ENCODE measurements around the gene KRT78. TPM values are rescaled to one million over a fixed set of nuclear protein-coding genes. Genes with fewer than 3 reads are reported as not detected.

KRT78 gene
- total RNA-seq, 1 donor from 2014 or later, result not detected

DNA sequence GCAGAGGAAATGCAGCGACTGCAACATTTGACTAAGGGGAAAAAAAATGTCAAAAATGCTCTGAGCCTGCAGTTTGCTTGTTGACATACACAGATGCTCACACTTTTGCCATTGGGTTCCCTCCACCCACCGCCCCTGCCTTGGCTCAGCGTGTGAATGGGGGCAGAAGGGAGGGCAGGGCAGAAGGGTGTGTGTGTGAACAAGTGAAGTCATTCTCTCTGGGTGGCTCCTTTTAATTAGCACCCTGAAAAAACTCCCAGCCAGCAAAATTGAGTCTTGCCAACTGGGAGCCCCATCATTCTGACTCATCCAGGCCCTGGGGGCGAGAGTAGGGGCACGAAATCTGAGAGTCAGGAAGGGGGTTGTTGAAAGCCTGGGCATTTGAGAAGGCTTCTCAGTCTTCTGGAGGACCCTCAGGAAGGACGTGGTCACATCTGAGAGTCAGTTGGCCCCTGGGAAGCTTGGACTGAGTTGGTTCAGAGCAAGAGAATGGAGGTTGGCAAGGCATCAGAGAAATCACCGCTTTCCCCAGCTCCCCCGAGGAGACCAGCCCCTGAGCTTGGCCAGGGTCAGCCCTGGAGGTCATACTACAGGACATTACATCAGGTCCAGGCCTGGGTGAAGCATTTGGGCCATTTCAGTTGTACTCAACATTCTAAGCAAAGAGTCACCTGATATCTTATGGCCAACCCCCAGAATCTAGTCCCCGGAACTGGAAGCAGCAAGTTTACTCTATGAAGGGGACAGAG is 22.7 kb upstream of the KRT78 start:
- Mint-ChIP-seq H3K9me3 (ENCODE audit: unreplicated experiment) (no peaks in the 10 kb centered on the region), H3K27me3 (ENCODE audit: unreplicated experiment) (peaks cover 14% of the 10 kb centered on the region), H3K4me1 (ENCODE audit: unreplicated experiment) (peaks cover 10% of the 10 kb centered on the region), H3K4me3 (ENCODE audit: unreplicated experiment) (no peak overlapping the region), H3K36me3 (ENCODE audit: low read depth, unreplicated experiment) (no peaks in the 10 kb centered on the region), H3K27ac (ENCODE audit: unreplicated experiment) (no peak overlapping the region)
- no peak for DNase-seq (ENCODE audit: low spot score)
- TF ChIP-seq, protein P1, sequence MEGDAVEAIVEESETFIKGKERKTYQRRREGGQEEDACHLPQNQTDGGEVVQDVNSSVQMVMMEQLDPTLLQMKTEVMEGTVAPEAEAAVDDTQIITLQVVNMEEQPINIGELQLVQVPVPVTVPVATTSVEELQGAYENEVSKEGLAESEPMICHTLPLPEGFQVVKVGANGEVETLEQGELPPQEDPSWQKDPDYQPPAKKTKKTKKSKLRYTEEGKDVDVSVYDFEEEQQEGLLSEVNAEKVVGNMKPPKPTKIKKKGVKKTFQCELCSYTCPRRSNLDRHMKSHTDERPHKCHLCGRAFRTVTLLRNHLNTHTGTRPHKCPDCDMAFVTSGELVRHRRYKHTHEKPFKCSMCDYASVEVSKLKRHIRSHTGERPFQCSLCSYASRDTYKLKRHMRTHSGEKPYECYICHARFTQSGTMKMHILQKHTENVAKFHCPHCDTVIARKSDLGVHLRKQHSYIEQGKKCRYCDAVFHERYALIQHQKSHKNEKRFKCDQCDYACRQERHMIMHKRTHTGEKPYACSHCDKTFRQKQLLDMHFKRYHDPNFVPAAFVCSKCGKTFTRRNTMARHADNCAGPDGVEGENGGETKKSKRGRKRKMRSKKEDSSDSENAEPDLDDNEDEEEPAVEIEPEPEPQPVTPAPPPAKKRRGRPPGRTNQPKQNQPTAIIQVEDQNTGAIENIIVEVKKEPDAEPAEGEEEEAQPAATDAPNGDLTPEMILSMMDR (IDR thresholded peaks at IDR 0.05; ENCODE audit: unreplicated experiment), result no peak

DNA sequence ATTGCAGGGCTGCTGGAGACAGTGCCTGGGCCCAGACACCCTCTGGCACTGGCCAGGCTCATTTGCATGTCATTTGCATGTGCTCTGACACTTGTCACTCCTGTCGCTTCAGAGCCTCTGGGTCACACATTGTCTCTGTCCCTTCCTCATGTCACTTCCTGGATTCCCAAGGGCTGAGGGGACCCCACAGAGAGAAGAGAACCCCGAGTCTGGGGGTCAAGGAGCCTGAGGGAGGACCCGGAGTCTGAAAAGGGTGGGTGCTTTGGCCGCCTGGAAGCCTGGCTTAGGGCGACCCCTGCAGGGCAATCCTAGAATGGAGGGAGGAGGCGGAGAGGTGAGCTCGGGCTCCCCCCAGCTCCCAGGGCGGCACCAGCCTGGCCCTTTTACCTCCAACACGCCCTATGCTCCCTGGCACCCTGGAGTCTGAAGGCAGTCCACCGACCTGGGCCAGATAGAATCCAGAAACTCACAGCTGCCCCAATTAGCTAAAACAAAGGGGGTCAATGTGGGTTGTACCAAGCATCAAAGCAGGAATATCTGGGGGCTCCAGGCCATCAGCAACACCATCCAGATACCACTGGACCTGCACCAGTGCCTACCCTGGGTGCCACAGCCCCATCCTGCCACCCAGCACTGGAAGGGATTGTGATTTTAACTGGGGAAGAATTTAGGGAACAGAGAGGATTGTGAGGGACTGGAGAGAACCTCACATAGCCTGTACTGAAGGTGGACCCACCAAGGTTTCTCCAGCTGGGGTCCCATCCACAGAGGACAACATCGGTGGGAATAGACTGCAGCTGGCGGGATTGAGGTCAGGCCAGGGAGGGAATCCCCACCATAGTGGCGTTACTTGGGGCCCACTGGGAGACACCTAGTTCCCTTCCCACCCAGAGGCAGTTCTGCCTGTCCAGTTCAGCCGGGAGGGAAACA is 21.8 kb upstream of the KRT78 start:
- no peaks in the 10 kb centered on the region for H3K36me3 Mint-ChIP-seq (ENCODE audit: low read depth, unreplicated experiment)
- no peak overlapping the region for H3K4me3 Mint-ChIP-seq (ENCODE audit: unreplicated experiment)
- H3K9me3 Mint-ChIP-seq (ENCODE audit: unreplicated experiment), result no peaks in the 10 kb centered on the region
- TF ChIP-seq, protein P1 (IDR thresholded peaks at IDR 0.05; ENCODE audit: unreplicated experiment), result peak; percentile 78
- H3K27me3 Mint-ChIP-seq (ENCODE audit: unreplicated experiment), result peaks cover 10% of the 10 kb centered on the region
- H3K27ac Mint-ChIP-seq (ENCODE audit: unreplicated experiment), result no peak overlapping the region
- peak; percentile 87 for DNase-seq (ENCODE audit: low spot score)
- peaks cover 10% of the 10 kb centered on the region for H3K4me1 Mint-ChIP-seq (ENCODE audit: unreplicated experiment)

DNA sequence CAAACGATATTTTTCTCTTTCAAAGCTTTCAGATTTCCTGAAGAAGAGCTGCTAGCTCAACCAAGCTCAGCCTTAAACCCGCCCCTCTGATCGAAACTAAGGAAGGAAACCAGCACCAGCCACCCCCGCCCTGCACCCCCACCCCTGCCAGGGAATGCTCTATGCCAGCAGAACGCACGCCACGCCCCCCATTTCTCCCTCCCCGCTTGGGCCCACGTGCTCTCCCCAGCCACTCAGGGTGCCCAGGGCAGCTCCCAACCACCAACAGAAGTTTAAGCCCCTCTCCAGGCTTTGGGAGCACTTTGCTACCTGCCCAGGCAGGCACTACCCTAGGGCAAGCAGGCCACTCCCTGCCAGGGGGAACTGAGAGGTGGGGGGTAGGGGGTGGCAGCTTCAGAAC is 18.8 kb upstream of the KRT78 start:
- H3K27ac Mint-ChIP-seq (ENCODE audit: unreplicated experiment), result no peak overlapping the region
- H3K9me3 Mint-ChIP-seq (ENCODE audit: unreplicated experiment), result no peaks in the 10 kb centered on the region
- TF ChIP-seq, protein P1 (IDR thresholded peaks at IDR 0.05; ENCODE audit: unreplicated experiment), result no peak
- no peak overlapping the region for H3K4me3 Mint-ChIP-seq (ENCODE audit: unreplicated experiment)
- H3K4me1 Mint-ChIP-seq (ENCODE audit: unreplicated experiment), result no peaks in the 10 kb centered on the region
- no peak for DNase-seq (ENCODE audit: low spot score)
- H3K36me3 Mint-ChIP-seq (ENCODE audit: low read depth, unreplicated experiment), result no peaks in the 10 kb centered on the region
- H3K27me3 Mint-ChIP-seq (ENCODE audit: unreplicated experiment), result peaks cover 9% of the 10 kb centered on the region

DNA sequence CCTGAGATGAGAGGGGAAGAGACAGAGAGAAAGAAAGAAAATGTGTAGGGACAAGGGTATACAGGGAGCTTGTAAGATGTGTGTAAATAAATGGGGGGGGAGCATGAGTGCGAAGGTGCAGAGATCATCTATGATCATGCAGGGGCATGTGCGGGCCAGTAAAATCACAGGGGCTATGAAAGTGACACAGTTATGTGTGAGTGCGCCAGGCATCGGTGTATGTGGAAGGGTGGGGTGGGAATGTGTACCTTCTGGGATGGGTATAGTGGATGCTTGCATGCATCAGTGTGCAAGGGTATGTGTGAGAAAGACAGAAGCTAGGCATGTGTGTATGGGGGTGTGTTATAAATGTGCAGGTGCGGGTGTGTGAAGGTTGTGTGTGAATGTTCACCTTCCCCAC is 18.4 kb upstream of the KRT78 start:
- TF ChIP-seq, protein P1 (IDR thresholded peaks at IDR 0.05; ENCODE audit: unreplicated experiment), result no peak
- H3K4me3 Mint-ChIP-seq (ENCODE audit: unreplicated experiment), result no peak overlapping the region
- H3K27ac Mint-ChIP-seq (ENCODE audit: unreplicated experiment), result no peak overlapping the region
- DNase-seq (ENCODE audit: low spot score), result no peak
- no peaks in the 10 kb centered on the region for H3K9me3 Mint-ChIP-seq (ENCODE audit: unreplicated experiment)
- no peaks in the 10 kb centered on the region for H3K36me3 Mint-ChIP-seq (ENCODE audit: low read depth, unreplicated experiment)
- H3K4me1 Mint-ChIP-seq (ENCODE audit: unreplicated experiment), result no peaks in the 10 kb centered on the region
- peaks cover 9% of the 10 kb centered on the region for H3K27me3 Mint-ChIP-seq (ENCODE audit: unreplicated experiment)

Data from endothelial cell (in vitro differentiated cells).